IMR-90 (cell line): ENCODE measurements around the gene ADARB2. TPM values are rescaled to one million over a fixed set of nuclear protein-coding genes. Genes with fewer than 3 reads are reported as not detected.

ENCODE experiments used
- ATAC-seq: fragments of 200-7000 bp; cut with Tn5 transposase; 2 replicates; pipeline ENCODE4 v1.9.1; 2020; ENCODE audit warnings: low read depth, mild to moderate bottlenecking, moderate library complexity
- BruUV-seq: library from RNA; stranded (reverse); fragments of 400-500 nt; replicated peaks from 2 replicates; lab custom pipeline; 2021; lab: Mats Ljungman, UMichigan
- CTCF ChIA-PET: fragments of 300-600 bp; formaldehyde crosslinking; extraction: SDS; loops from one replicate; lab custom pipeline; 2021; ENCODE audit warnings: antibody characterized with exemption; lab: Yijun Ruan, JAX
- POLR2A ChIA-PET: fragments of 300-600 bp; sonication (Branson Sonifier 250); formaldehyde crosslinking; loops from one replicate; lab custom pipeline; 2022; ENCODE audit warnings: antibody characterized with exemption; ENCODE audit not compliant: unreplicated experiment; lab: Charles Lee
- DNase-seq: peaks from one replicate; pipeline ENCODE4 v3.0.0; 2013
- H2AFZ ChIP-seq: replicated peaks from 2 replicates; pipeline ENCODE3; 2013; ENCODE audit warnings: low read length, mild to moderate bottlenecking; ENCODE audit not compliant: poor library complexity
- H2AK5ac ChIP-seq: 2 replicates; pipeline ENCODE4 v1.6.1; 2013; ENCODE audit warnings: low read depth, low read length, inconsistent platforms
- H2AK9ac ChIP-seq: replicated peaks from 2 replicates; pipeline ENCODE3; 2013; ENCODE audit warnings: mild to moderate bottlenecking, low read depth, low read length, moderate library complexity; ENCODE audit not compliant: poor library complexity
- H2BK120ac ChIP-seq: 2 replicates; pipeline ENCODE4 v1.6.1; 2013; ENCODE audit warnings: low read depth, low read length, inconsistent platforms
- H2BK15ac ChIP-seq: 3 replicates; pipeline ENCODE4 v1.6.1; 2013; ENCODE audit warnings: low read depth, low read length, inconsistent platforms
- H2BK20ac ChIP-seq: 2 replicates; pipeline ENCODE4 v1.6.1; 2013; ENCODE audit warnings: low read depth, mild to moderate bottlenecking, inconsistent platforms, low read length, moderate library complexity
- H2BK5ac ChIP-seq: 2 replicates; pipeline ENCODE4 v1.6.1; 2013; ENCODE audit warnings: mild to moderate bottlenecking, low read depth, low read length, inconsistent platforms; ENCODE audit not compliant: poor library complexity, severe bottlenecking
- H3K14ac ChIP-seq: replicated peaks from 2 replicates; pipeline ENCODE4 v1.6.1; 2013; ENCODE audit warnings: low read depth, low read length, inconsistent platforms
- H3K18ac ChIP-seq: 2 replicates; pipeline ENCODE4 v1.6.1; 2013; ENCODE audit warnings: low read depth, low read length, control low read depth
- H3K23ac ChIP-seq: 2 replicates; pipeline ENCODE4 v1.6.1; 2013; ENCODE audit warnings: low read depth, low read length, inconsistent platforms
- H3K27ac ChIP-seq: 2 replicates; pipeline ENCODE4 v1.5.1; 2013; ENCODE audit warnings: mild to moderate bottlenecking, control low read depth, low read length; ENCODE audit not compliant: insufficient read depth
- H3K27me3 ChIP-seq: 2 replicates; pipeline ENCODE4 v1.6.1; 2013; ENCODE audit warnings: low read length; ENCODE audit not compliant: control insufficient read depth, insufficient read depth
- H3K36me3 ChIP-seq: 2 replicates; pipeline ENCODE4 v1.6.1; 2013; ENCODE audit warnings: low read length, mixed read lengths; ENCODE audit not compliant: control insufficient read depth, insufficient read depth
- H3K4ac ChIP-seq: 2 replicates; pipeline ENCODE4 v1.6.1; 2013; ENCODE audit warnings: low read depth, low read length, inconsistent platforms
- H3K4me1 ChIP-seq: 2 replicates; pipeline ENCODE4 v1.6.1; 2013; ENCODE audit warnings: low read length, mixed read lengths; ENCODE audit not compliant: control insufficient read depth, insufficient read depth
- H3K4me2 ChIP-seq: 2 replicates; pipeline ENCODE4 v1.6.1; 2013; ENCODE audit warnings: low read depth, mild to moderate bottlenecking, control low read depth, low read length, moderate library complexity
- H3K4me3 ChIP-seq: 2 replicates; pipeline ENCODE4 v1.5.1; 2013; ENCODE audit warnings: low read depth, mild to moderate bottlenecking, control low read depth, low read length, moderate library complexity; ENCODE audit not compliant: insufficient read depth
- H3K56ac ChIP-seq: 2 replicates; pipeline ENCODE4 v1.6.1; 2013; ENCODE audit warnings: low read length, inconsistent platforms; ENCODE audit not compliant: insufficient read depth; ENCODE audit errors: extremely low read depth
- H3K79me1 ChIP-seq, 2 experiments: 2 replicates each; pipeline ENCODE4 v1.6.1; 2013; ENCODE audit warnings: low read length in 2 of 2, inconsistent platforms in 1 of 2, low read depth in 1 of 2
- H3K9ac ChIP-seq: 2 replicates; pipeline ENCODE4 v1.6.1; 2013; ENCODE audit warnings: low read depth, low read length, control low read depth
- H3K9me1 ChIP-seq: 2 replicates; pipeline ENCODE4 v1.6.1; 2013; ENCODE audit warnings: low read length, inconsistent platforms; ENCODE audit not compliant: insufficient read depth
- H3K9me3 ChIP-seq: 2 replicates; pipeline ENCODE4 v1.6.1; 2013; ENCODE audit warnings: low read length; ENCODE audit not compliant: control insufficient read depth, insufficient read depth
- H4K20me1 ChIP-seq: 2 replicates; pipeline ENCODE4 v1.6.1; 2013; ENCODE audit warnings: low read length, inconsistent platforms; ENCODE audit not compliant: insufficient read depth
- H4K5ac ChIP-seq: 2 replicates; pipeline ENCODE4 v1.6.1; 2013; ENCODE audit warnings: mild to moderate bottlenecking, low read depth, low read length, control low read depth
- H4K8ac ChIP-seq, 2 experiments: 2 replicates each; pipeline ENCODE4 v1.6.1; 2013; ENCODE audit warnings: low read depth in 2 of 2, low read length in 2 of 2, control low read depth in 1 of 2, inconsistent platforms in 1 of 2
- H4K91ac ChIP-seq: 2 replicates; pipeline ENCODE4 v1.6.1; 2013; ENCODE audit warnings: low read depth, low read length, inconsistent platforms; ENCODE audit not compliant: insufficient read depth
- BHLHE40 ChIP-seq: fragments of 150-350 bp; IDR thresholded peaks from 2 replicates; pipeline ENCODE4 v1.6.1; 2016; ENCODE audit warnings: mild to moderate bottlenecking, low read depth, low read length
- CHD1 ChIP-seq: IDR thresholded peaks from 2 replicates; pipeline ENCODE4 v1.6.1; 2012; ENCODE audit warnings: low read depth, low read length, improper control_type of control experiment
- FOS ChIP-seq: fragments of 150-350 bp; IDR thresholded peaks from 2 replicates; pipeline ENCODE4 v1.6.1; 2016; ENCODE audit warnings: low read depth, low read length
- MAFK ChIP-seq: IDR thresholded peaks from 2 replicates; pipeline ENCODE4 v1.6.1; 2012; ENCODE audit warnings: low read depth, low read length, improper control_type of control experiment
- MAZ ChIP-seq: IDR thresholded peaks from 2 replicates; pipeline ENCODE4 v1.6.1; 2012; ENCODE audit warnings: low read depth, mild to moderate bottlenecking, low read length, improper control_type of control experiment, moderate library complexity, borderline replicate concordance
- NFE2L2 ChIP-seq: fragments of 150-350 bp; IDR thresholded peaks from 2 replicates; pipeline ENCODE4 v1.6.1; 2016; ENCODE audit warnings: low read depth, mild to moderate bottlenecking, low read length
- RAD21 ChIP-seq: IDR thresholded peaks from 2 replicates; pipeline ENCODE4 v1.6.1; 2012; ENCODE audit warnings: low read length, improper control_type of control experiment
- RCOR1 ChIP-seq: IDR thresholded peaks from 2 replicates; pipeline ENCODE4 v1.6.1; 2012; ENCODE audit warnings: mild to moderate bottlenecking, low read length, improper control_type of control experiment; ENCODE audit not compliant: insufficient replicate concordance
- RFX5 ChIP-seq: IDR thresholded peaks from 2 replicates; pipeline ENCODE4 v1.8.0; 2012; ENCODE audit warnings: low read depth, mild to moderate bottlenecking, low read length, moderate library complexity
- SMC3 ChIP-seq: fragments of 150-350 bp; IDR thresholded peaks from 2 replicates; pipeline ENCODE4 v1.6.1; 2016; ENCODE audit warnings: low read depth, mild to moderate bottlenecking, antibody characterized with exemption, low read length, moderate library complexity
- USF2 ChIP-seq: fragments of 150-350 bp; IDR thresholded peaks from 2 replicates; pipeline ENCODE4 v1.6.1; 2017; ENCODE audit warnings: mild to moderate bottlenecking, antibody characterized with exemption, low read length, low read depth
- WGBS, 2 experiments: methylation state at CpG; one replicate each; pipeline versions ENCODE4 v1.1.5 to v1.1.7; 2013; ENCODE audit warnings: missing lambda C conversion rate in 2 of 2; ENCODE audit not compliant: insufficient read length in 1 of 2; ENCODE audit errors: extremely low coverage in 2 of 2; 5-methylcytosine and 5-hydroxymethylcytosine counted together
- dilution Hi-C: fragments of 300-500 bp; cut with HindIII; formaldehyde crosslinking; loops from one replicate; pipeline ENCODE4 v1.14.3; 2018; ENCODE audit warnings: low sequenced_read_pairs; ENCODE audit not compliant: unreplicated experiment
- in situ Hi-C: fragments of 300-500 bp; cut with MboI; formaldehyde crosslinking; loops from 3 replicates; pipeline ENCODE4 v1.14.3; 2019; ENCODE audit warnings: low sequenced_read_pairs, inconsistent platforms, mixed read lengths
- intact Hi-C: fragments of 100-400 bp; cut with micrococcal nuclease; formaldehyde crosslinking; loops from 2 replicates; pipeline ENCODE4 v1.10.0; 2022
- polyA plus RNA-seq, 3 experiments: library from polyadenylated mRNA; depleted of rRNA; stranded (reverse); fragments of >200 nt; gene quantifications; 2 replicates each; pipeline ENCODE4 v1.2.3, GENCODE V29; 2012; ENCODE audit warnings: low replicate concordance in 1 of 3
- total RNA-seq: library from RNA; depleted of rRNA; stranded (reverse); fragments of >200 nt; gene quantifications from 2 replicates; pipeline ENCODE4 v1.2.3, GENCODE V29; 2012
- TF ChIP-seq, protein P1 (sequence below): fragments of 150-350 bp; IDR thresholded peaks from 2 replicates; pipeline ENCODE4 v1.6.1; 2016; ENCODE audit warnings: low read depth, mild to moderate bottlenecking, low read length, moderate library complexity, borderline replicate concordance
- TF ChIP-seq, protein P2 (sequence below): conservative IDR thresholded peaks from 2 replicates; pipeline ENCODE4 v1.5.1; 2012; ENCODE audit warnings: mild to moderate bottlenecking, low read depth, low read length, improper control_type of control experiment

ADARB2 gene
- total and polyA plus RNA-seq, 2 of the 4 experiments (the other 2 are of a cell fraction) = not detected

GRCh38 chr10:1398626-1399410, 338.5 kb downstream of the ADARB2 start:
- H3K9me3 ChIP-seq = peaks cover 69% of the 10 kb centered on the region
- H2BK20ac ChIP-seq = no peak overlapping the region
- no peak overlapping the region for H2BK15ac ChIP-seq
- ATAC-seq (no peak), DNase-seq (no peak)
- H2AK9ac ChIP-seq = no peak overlapping the region
- no peak overlapping the region for H3K14ac ChIP-seq
- no peaks in the 10 kb centered on the region for H3K36me3 ChIP-seq
- no peak overlapping the region for H3K23ac ChIP-seq
- no peak overlapping the region for H3K4ac ChIP-seq
- H2AK5ac ChIP-seq = no peak overlapping the region
- no peak overlapping the region for H2BK120ac ChIP-seq
- no peak overlapping the region for H3K9ac ChIP-seq
- no peak overlapping the region for H4K91ac ChIP-seq
- intact Hi-C loops = no loop called here
- ChIA-PET CTCF (no interaction called here), POLR2A (no interaction called here)
- no peak overlapping the region for H3K4me3 ChIP-seq
- no peak overlapping the region for H4K5ac ChIP-seq
- H3K4me2 ChIP-seq = no peak overlapping the region
- H3K79me1 ChIP-seq = no peaks in the 10 kb centered on the region
- no peaks in the 10 kb centered on the region for H3K4me1 ChIP-seq
- no peaks in the 10 kb centered on the region for H4K20me1 ChIP-seq
- H3K27ac ChIP-seq = no peak overlapping the region
- BruUV-seq = no TSS peak
- in situ Hi-C loops = no loop called here
- WGBS, 2 experiments = 94% methylated on average over 4 of the region's 19 CpGs; no CpG with 5 or more reads in 1 of the 2 experiments
- no peaks in the 10 kb centered on the region for H3K9me1 ChIP-seq
- no peak for TF ChIP-seq RFX5
- TF ChIP-seq, protein P1, sequence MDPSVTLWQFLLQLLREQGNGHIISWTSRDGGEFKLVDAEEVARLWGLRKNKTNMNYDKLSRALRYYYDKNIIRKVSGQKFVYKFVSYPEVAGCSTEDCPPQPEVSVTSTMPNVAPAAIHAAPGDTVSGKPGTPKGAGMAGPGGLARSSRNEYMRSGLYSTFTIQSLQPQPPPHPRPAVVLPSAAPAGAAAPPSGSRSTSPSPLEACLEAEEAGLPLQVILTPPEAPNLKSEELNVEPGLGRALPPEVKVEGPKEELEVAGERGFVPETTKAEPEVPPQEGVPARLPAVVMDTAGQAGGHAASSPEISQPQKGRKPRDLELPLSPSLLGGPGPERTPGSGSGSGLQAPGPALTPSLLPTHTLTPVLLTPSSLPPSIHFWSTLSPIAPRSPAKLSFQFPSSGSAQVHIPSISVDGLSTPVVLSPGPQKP = no peak
- TF ChIP-seq MAZ = no peak
- no peak for TF ChIP-seq RAD21
- TF ChIP-seq NFE2L2 = no peak
- TF ChIP-seq MAFK = no peak
- TF ChIP-seq SMC3 = no peak
- TF ChIP-seq FOS = no peak
- TF ChIP-seq CHD1 = no peak
- TF ChIP-seq, protein P2, sequence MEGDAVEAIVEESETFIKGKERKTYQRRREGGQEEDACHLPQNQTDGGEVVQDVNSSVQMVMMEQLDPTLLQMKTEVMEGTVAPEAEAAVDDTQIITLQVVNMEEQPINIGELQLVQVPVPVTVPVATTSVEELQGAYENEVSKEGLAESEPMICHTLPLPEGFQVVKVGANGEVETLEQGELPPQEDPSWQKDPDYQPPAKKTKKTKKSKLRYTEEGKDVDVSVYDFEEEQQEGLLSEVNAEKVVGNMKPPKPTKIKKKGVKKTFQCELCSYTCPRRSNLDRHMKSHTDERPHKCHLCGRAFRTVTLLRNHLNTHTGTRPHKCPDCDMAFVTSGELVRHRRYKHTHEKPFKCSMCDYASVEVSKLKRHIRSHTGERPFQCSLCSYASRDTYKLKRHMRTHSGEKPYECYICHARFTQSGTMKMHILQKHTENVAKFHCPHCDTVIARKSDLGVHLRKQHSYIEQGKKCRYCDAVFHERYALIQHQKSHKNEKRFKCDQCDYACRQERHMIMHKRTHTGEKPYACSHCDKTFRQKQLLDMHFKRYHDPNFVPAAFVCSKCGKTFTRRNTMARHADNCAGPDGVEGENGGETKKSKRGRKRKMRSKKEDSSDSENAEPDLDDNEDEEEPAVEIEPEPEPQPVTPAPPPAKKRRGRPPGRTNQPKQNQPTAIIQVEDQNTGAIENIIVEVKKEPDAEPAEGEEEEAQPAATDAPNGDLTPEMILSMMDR = no peak
- no peak for TF ChIP-seq USF2
- no peak for TF ChIP-seq BHLHE40
- no peak for TF ChIP-seq RCOR1
- H3K27me3 ChIP-seq = no peaks in the 10 kb centered on the region
- H3K18ac ChIP-seq = no peak overlapping the region
- no peak overlapping the region for H2AFZ ChIP-seq
- H3K56ac ChIP-seq = no peak overlapping the region
- no peak overlapping the region for H2BK5ac ChIP-seq
- no peak overlapping the region for H4K8ac ChIP-seq
- dilution Hi-C loops = no loop called here
